D341Med (cell line): ENCODE measurements around the gene MAPRE2.
A peak's percentile ranks its signal among the peaks of the same experiment; 100 is the strongest.
"Not testable (repeated sequence)": the region's sequence is repeated elsewhere in the genome, so short reads cannot be mapped to it uniquely, and the experiment has no call there.

Source experiments
- DNase-seq: peaks from one replicate; pipeline ENCODE4 v3.0.0; 2012; ENCODE audit warnings: low spot score

Gene MAPRE2

DNA sequence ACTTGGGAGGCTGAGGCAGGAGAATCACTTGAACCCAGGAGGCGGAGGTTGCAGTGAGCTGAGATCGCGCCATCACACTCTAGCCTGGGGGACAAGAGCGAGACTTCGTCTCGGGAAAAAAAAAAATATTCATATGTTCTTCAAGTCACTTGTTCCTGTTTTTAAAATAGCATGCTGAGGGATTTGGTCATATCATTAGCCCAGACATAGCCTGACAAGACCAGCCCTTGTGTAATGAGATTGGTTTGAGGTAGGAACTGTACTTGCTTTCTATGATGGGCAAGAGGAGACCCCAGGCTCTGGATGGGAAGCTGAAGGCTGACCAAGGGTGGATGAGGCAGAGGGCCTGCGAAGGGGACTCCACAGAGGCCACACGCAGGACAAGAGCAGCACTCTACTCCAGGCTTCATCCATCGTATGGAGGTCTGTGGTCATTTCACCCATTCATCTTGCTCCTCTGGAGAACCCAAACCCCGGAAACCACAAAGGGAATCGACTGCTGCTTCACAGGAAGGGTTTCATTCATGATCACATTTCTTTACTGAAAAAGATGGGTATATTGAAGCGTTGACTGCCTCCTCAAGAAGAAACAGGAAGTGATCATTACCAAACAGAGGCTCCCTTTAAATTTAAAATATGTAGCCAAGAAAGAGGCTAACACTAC, 112.5 kb downstream of the MAPRE2 start:
- DNase-seq: no peak

GRCh38 chr18:35155398-35156117, 114.3 kb downstream of the MAPRE2 start:
- DNase-seq: no peak

- DNase-seq: no peak
Observed at GRCh38 chr18:35157181-35157580, 116.0 kb downstream of the MAPRE2 start.

DNA sequence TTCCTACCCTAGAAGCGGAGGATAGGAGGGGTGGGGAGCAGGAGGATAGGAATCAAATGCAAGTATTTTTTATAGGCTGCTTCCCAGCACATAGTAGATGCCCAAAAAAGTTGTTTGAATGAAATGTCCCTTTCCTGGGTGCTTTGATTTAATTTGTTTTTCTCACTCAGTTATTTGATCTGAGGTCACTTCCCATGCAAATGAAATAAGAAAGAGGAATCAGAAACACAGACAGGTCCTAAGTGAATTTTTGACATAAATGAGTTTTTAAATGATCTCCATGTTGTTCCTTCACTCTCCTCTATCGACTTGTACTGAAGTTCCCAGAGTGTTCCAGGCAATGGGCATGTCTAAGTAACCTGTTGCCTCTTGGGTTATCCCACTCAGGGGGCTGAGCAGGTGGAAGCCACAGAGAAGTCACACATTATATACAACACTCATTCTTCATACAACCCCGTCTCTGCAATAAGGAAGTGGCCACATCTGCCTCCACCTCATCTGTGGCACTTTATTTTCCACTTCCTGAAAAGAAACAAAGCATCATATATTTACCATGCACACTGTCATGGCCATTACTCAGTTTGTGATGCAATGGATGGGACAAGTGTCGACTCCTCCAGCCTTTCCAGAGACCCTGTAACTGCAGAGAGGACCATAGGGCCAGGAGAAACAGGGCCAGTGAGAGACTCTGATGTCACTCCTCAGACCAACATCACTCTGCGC, 117.7 kb downstream of the MAPRE2 start:
- DNase-seq: no peak

DNA sequence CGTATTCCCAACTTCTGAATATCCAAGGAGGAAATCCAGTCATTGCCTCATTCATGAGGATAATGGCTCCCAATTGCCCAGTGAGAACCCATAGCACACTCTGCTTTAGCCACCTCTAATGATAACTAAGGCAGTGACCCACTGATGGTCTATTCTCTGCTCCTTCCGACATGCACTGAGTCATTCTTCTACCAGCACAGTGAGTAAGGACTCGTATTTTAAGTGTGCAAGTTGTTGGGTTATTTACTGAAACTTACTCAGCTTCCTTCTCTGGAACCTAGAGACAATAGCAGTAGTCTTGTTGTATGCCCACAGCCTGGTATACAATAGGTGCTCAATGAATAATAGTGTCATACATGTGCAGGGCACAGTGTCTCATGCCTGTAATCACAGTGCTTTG, 118.6 kb downstream of the MAPRE2 start:
- DNase-seq: no peak

DNA sequence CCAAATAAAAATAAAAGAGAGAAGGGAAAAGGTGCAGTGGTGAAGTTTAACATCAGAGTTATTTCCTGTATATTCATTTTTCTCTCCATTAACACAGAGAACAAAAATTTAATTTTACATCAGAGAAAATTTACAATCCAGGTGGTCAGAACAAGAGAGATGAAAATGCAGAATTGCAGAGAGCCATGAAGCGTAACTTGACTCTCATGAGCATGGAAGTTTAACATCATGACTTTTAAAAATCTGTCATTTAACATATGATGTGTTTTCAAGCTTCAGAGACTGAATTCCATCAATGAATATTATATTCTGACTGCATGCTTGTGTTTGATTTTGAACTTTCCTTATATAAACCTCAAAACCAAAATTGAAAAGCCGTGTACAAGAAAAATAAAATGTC, 120.3 kb downstream of the MAPRE2 start:
- no peak for DNase-seq

- DNase-seq: no peak
Observed at GRCh38 chr18:35161934-35162333, 120.7 kb downstream of the MAPRE2 start.

DNA sequence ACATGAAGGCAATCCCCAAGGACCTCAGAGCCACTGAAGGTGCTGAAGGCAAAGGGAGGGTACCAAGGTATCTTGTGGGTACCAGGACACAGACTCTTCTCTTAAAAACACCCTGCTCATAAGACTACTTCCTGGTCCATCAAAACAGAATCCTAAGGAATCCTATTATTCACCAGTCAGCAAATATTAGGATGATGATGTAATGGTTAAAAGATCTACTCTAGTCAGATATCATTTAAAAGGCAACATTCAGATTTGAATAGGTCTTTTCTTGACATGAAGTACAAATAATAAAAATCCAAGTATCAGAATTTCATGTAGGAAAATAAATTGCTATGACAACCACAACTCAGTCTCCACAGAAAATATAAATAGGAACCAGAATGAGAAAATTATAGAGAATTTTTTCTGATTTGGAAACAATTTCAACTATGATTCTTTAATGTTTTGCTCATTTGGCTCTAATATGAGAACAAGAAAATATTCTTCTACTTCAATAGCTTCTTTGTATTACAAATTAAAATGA, 121.9 kb downstream of the MAPRE2 start:
- DNase-seq: no peak

GRCh38 chr18:35163721-35164120, 122.5 kb downstream of the MAPRE2 start:
- no peak for DNase-seq

DNA sequence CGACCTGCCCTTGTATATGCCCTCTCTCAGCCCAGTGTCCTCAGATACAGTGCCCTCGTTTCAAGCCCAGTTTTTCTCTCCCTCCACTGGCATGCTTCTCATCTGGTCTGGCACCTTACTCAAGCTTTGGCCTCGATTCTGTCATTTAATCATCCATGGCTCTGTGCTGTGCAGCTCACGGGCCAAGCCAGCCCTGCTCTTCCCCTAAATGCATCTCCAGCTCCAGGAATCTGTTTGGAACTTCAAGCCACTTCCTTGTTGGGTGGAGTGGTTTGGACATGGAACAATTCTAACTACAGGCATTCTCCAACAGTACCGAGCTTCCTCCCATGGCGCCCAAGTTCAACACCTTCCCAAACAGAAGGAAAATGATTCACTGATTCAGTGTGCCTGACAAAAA, 122.9 kb downstream of the MAPRE2 start:
- no peak for DNase-seq

DNA sequence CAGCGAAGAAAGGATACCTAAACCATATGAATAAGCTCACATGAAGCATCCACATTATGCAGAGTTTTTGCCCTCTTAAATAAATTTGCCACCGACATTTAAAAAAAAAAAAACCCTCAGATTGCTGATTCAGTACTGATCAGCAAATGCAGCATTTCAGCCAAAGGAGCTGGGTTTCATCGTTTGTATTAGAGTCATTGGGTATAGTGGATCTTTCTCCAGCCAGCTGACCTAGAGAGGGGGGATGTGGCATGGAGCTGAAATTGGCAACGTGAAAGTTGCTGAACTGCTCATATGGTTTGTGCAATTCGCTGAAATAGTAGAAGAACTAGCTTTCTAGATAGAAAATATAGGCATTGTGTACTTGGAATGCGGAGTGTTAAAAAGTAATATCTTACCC, 126.1 kb downstream of the MAPRE2 start:
- no peak for DNase-seq

DNA sequence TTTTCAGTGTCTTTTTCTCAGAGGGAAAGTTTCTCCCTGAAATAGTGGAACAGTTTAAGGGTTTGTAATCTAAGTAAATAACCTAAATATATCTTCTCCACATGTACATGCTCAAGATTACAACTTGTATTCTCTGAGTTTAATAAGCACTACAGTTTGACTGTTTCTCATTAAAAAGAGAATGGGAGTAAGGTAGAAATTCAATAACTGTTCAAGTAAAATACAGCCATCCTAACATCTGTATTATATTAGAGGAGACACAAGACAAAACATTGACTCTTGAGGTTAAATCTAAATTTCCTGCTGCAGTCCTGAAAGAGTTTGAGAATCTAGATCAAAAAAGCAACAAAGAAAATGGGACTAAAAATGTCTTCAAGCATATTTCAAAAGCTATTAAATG, 126.6 kb downstream of the MAPRE2 start:
- no peak for DNase-seq

GRCh38 chr18:35170323-35170722, 129.1 kb downstream of the MAPRE2 start:
- DNase-seq: not testable (repeated sequence)

DNA sequence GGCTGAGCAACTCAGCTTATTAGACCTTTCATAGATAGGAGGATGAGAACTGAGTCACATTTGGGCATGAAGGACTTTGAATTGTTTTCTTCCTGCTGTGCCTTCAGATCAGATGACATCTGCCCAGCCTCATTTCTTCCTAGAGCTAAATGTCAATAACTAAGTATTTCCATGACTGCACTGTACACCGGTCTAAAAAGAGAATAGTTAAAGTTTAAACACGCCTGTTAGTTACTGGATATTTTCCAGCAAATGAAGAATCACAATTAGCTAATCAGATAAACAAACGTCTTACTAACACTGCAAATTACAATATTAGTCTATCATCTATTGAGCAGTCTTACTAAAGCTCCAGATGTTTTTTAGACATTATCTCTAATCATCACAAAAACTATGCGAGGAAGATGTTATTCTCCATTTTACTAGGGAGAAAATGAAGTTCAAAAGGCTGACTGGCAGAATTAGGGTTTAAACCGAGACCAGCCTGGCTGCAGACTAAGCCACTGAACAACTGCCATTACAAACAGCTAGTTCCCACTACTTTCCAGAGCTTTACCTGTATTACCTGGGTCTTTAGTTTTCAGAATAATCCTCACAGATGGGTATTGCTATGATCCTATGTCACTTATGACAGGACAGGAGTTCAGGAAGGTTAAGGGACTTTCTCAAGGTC, 130.2 kb downstream of the MAPRE2 start:
- DNase-seq: no peak

GRCh38 chr18:35172009-35172408, 130.8 kb downstream of the MAPRE2 start:
- peak; percentile 41 for DNase-seq

- DNase-seq: peak; percentile 45
Observed at GRCh38 chr18:35172451-35173035, 131.3 kb downstream of the MAPRE2 start.

DNA sequence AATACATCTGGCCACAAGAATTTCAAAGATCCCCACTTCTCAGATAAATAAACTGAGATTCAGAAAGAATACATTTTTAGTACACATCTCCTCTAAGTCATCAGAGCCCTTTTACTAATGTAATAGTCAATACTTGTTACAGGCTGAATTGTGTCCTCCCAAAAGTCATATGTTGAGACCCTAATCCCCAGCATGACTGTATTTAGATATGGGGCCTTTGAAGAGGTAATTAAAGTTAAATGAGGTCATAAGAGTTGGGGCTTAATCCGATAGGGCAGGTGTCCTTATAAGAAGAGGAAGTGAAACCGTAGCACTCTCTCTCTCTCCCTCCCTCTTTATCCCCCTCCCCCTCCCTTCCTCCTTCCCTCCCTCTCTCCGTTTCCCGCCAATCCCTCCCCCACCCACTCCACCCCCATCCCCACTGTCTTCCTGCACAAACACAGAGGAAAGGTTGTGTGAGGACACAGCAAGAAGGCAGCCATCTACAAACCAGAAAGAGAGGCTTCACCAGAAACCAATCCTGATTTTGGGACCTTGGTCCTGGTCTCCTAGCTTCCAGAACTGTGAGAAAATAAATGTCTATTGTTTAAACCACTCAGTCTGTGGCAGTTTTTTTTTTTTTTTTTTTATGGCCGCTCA, 133.0 kb downstream of the MAPRE2 start:
- DNase-seq: peak; percentile 70

DNA sequence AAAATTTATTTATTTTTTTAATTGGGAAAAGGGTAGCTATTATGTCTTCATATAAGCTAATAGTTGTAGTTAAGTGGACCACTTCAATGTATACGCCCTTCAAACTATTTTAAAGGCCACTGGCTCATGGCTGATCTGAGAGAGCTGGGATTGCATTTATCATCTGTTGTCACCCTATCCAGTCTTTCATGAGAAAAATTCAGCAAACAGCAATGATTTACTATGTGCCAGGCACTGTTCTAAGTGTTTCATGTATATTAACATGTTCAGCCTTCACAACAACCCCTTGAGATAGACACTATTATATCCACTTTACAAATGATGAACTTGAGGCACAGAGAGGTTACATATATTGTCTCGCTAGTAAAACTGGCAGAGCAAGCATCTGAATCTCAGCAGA, 133.5 kb downstream of the MAPRE2 start:
- no peak for DNase-seq

DNA sequence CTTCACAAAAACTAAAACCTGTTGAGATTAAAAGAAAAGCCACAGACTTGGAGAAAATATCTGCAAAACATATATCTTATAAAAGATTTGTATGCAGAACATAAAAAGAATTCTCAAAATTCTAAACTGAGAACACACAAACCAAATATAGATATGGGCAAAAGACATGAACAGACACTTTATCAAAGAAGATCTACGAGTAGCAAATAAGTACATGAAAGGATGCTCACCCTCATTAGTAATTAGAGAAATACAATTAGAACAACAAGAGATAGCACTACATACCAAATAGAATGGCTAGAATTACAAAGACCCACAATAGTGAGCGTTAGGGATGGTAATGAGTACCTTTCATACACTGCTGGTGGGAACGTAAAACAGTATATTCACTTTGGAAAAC, 135.7 kb downstream of the MAPRE2 start:
- no peak for DNase-seq

- no peak for DNase-seq
Observed at GRCh38 chr18:35178260-35178659, 137.0 kb downstream of the MAPRE2 start.

- DNase-seq: no peak
Observed at GRCh38 chr18:35179906-35180305, 138.7 kb downstream of the MAPRE2 start.

- DNase-seq: no peak
Observed at GRCh38 chr18:35180455-35180854, 139.2 kb downstream of the MAPRE2 start.
